Ovary (tissue), 9 donors: ENCODE data around the gene RPS2. TPM values are rescaled to one million over a fixed set of nuclear protein-coding genes. Genes with fewer than 3 reads are reported as not detected.

Experiments used
- DNase-seq, 5 donors: peaks; one replicate each; pipeline ENCODE4 v3.0.0-alpha.2; 2019 to 2020
- H3K27ac ChIP-seq, 2 donors: fragments of 200-600 bp; one replicate each; pipeline versions ENCODE4 v1.5.1 to v1.8.0; 2019 to 2022
- H3K27me3 ChIP-seq: fragments of 200-600 bp; one replicate; pipeline ENCODE4 v1.8.0; 2022
- H3K36me3 ChIP-seq: fragments of 200-600 bp; sonication (generic); one replicate; pipeline ENCODE4 v1.5.1; 2019
- H3K4me1 ChIP-seq: one replicate; pipeline ENCODE4 v1.8.1; 2013; ENCODE audit warnings: mild to moderate bottlenecking, moderate library complexity; ENCODE audit not compliant: insufficient read depth
- H3K4me3 ChIP-seq: fragments of 200-600 bp; sonication (generic); one replicate; pipeline ENCODE4 v1.5.1; 2017
- H3K9me3 ChIP-seq, 2 donors: fragments of 200-600 bp in 1 of 2; sonication (generic) in 1 of 2; one replicate each; pipeline versions ENCODE4 v1.5.1 to v1.8.1; 2013 to 2019; ENCODE audit warnings: mild to moderate bottlenecking in 1 of 2, moderate library complexity in 1 of 2
- EP300 ChIP-seq: sonication (generic); formaldehyde crosslinking; IDR thresholded peaks from one replicate; pipeline ENCODE4 v1.6.1; 2017; ENCODE audit warnings: antibody characterized with exemption
- POLR2A ChIP-seq: fragments of 450-650 bp; IDR thresholded peaks from one replicate; pipeline ENCODE4 v1.6.1; 2017; ENCODE audit warnings: antibody characterized with exemption, mild to moderate bottlenecking, moderate library complexity
- WGBS, 3 donors: extraction: QIAGEN DNeasy Blood & Tissue Kit in 1 of 3; methylation state at CpG; one replicate each; pipeline versions ENCODE4 v1.1.5 to v1.1.7; 2013 to 2017; 5-methylcytosine and 5-hydroxymethylcytosine counted together
- intact Hi-C, 4 donors: fragments of 100-400 bp; cut with DNase I; formaldehyde crosslinking; loops; one replicate each; pipeline versions ENCODE4 v1.11.0 to v1.15.1; 2022 to 2023
- polyA plus RNA-seq, 2 donors: library from polyadenylated mRNA; stranded (reverse); fragments of 200-250 nt in 1 of 2; fragments of 350-450 nt in 1 of 2; fragmentation: Illumina TruSeq in 1 of 2; extraction: RNeasy Lipid Tissue Mini Kit (QIAGEN cat#74804) in 1 of 2; gene quantifications; one replicate each; pipeline ENCODE4 v1.2.3, GENCODE V29; 2013 to 2014
- small RNA-seq: library from RNA; depleted of rRNA; stranded (forward); fragments of <200 nt; gene quantifications from one replicate; pipeline ENCODE3, GENCODE V24; 2016
- total RNA-seq, 7 donors: library from RNA; depleted of rRNA in 2 of 7; stranded (reverse); fragments of >200 nt in 2 of 7; fragmentation: NEBNext Ultra II Directional in 3 of 7; extraction: Animal tissue kit (Norgen Biotek cat#: 25700) in 3 of 7; gene quantifications; one replicate each; pipeline versions ENCODE4 v1.1.0 to v1.2.4, GENCODE V29; 2016 to 2023
- TF ChIP-seq, protein P1 (sequence below), 3 donors: fragments of 450-650 bp in 2 of 3; fragments of 200-600 bp in 1 of 3; IDR thresholded peaks; one replicate each; pipeline versions ENCODE4 v1.5.1 to v1.8.0; 2016 to 2022; ENCODE audit warnings: antibody characterized with exemption in 3 of 3, mild to moderate bottlenecking in 1 of 3
- donor health status: DM: no; HTN: no; CAD: no; lungs with moderate emphysema.
- donor health status: DM: no; HTN: no; CAD: no.
- donor health status: Bipolar disorder and iron deficiency.
- donor health status: DM: yes; HTN: yes; CAD: no.
- donor health status: DM: no; HTN: no; CAD: no.
- donor health status: DM: yes; HTN: yes; CAD: no.

RPS2 gene
- total and polyA plus RNA-seq, 9 donors: 1,606 to 4,743 (median 3,788) TPM

GRCh38 chr16:1914988-1915387 is 49.6 kb downstream of the RPS2 start:
- TF ChIP-seq, protein P1, sequence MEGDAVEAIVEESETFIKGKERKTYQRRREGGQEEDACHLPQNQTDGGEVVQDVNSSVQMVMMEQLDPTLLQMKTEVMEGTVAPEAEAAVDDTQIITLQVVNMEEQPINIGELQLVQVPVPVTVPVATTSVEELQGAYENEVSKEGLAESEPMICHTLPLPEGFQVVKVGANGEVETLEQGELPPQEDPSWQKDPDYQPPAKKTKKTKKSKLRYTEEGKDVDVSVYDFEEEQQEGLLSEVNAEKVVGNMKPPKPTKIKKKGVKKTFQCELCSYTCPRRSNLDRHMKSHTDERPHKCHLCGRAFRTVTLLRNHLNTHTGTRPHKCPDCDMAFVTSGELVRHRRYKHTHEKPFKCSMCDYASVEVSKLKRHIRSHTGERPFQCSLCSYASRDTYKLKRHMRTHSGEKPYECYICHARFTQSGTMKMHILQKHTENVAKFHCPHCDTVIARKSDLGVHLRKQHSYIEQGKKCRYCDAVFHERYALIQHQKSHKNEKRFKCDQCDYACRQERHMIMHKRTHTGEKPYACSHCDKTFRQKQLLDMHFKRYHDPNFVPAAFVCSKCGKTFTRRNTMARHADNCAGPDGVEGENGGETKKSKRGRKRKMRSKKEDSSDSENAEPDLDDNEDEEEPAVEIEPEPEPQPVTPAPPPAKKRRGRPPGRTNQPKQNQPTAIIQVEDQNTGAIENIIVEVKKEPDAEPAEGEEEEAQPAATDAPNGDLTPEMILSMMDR (IDR thresholded peaks at IDR 0.05): no peak
- intact Hi-C loops: loop anchor here in 1 of 4 donors (5.0 kb wide), 1 partner anchor 53 kb away; no protein-coding TSS in a partner anchor

DNA sequence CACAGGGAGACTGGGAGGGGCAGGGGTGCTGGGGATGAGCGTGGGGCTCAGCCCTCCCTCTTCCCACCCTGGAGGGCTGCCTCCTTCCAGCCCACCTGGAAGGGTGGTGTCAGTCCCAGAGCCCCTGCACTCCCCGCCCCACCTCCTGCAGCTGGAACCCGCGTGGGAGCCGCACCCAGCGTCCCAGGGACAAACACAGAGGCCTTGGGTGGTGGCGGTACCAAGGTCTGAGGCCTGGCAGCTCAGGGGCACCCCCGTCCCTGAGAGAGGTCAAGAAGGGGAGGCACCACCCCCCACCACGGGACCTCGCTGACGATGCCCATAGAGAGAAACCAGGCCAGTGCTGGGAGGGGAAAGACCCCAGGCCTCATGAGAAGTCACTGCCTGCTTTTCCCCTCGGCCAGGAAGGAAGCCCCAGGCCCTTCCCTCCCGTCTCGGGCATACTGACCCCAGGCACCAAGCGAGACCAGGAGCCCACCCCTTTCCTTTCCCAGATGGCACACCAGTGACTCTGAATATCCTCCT is 50.5 kb downstream of the RPS2 start:
- no peak for DNase-seq
- Histone ChIP-seq H3K27me3 (no peaks in the 10 kb centered on the region), H3K36me3 (no peaks in the 10 kb centered on the region), H3K9me3 (no peaks in the 10 kb centered on the region), H3K4me1 (no peaks in the 10 kb centered on the region), H3K27ac (no peak overlapping the region), H3K4me3 (no peak overlapping the region)
- intact Hi-C loops: no loop called here
- 29 to 33% (median 32%) methylated on average over 14 to 15 of the region's 15 CpGs for WGBS, 3 donors
- TF ChIP-seq, protein P1 (IDR thresholded peaks at IDR 0.05): no peak
- TF ChIP-seq EP300 (no peak), POLR2A (no peak)

More at GRCh38 chr16:1914988-1915387, 49.6 kb downstream of the RPS2 start:
- no peaks in the 10 kb centered on the region for H3K4me1 ChIP-seq
- H3K27ac ChIP-seq: no peak overlapping the region
- WGBS, 3 donors: 35 to 53% (median 45%) methylated on average over 8 of the region's 8 CpGs
- H3K36me3 ChIP-seq: no peaks in the 10 kb centered on the region
- no peaks in the 10 kb centered on the region for H3K9me3 ChIP-seq
- DNase-seq: no peak
- no peaks in the 10 kb centered on the region for H3K27me3 ChIP-seq
- no peak overlapping the region for H3K4me3 ChIP-seq

DNA sequence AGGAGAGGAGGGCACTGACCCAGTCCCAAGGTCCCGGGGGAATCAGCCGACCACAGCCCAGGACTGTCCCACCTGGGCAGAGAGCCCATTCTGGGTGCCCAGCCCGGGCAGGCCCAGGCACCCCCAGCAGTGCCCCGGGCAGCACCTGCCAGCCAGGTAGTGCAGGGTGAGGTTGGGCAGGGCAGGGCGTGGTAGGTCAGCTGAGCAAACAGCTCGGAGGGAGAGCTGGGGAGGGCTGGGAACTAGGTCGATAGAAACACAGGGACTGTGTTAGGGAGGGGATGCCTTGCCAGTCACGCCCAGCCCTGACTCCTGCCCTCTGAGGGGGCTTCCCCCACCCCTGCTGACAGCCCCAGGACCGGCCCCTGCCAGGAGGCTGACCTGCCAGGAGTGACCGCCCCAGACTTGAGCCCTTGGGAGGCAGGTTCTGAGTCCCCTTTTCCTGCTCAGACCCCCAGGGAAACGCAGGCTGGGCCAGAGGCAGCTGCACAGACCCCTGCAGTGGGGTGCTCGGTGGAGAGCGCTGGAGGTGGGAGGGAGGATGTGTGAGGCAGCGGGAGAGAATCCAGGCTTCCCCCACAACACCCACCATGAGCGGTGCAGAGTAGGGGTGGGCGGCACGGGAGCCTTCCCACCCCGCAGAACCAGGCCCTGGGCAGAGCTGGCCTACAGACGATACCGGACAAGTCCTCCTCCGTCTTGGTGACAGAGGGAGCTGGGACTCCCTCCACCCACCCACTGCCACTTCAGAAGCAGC is 51.1 kb downstream of the RPS2 start:
- Histone ChIP-seq H3K27me3 (no peaks in the 10 kb centered on the region), H3K4me3 (no peak overlapping the region), H3K36me3 (no peaks in the 10 kb centered on the region), H3K27ac (no peak overlapping the region), H3K9me3 (no peaks in the 10 kb centered on the region), H3K4me1 (no peaks in the 10 kb centered on the region)
- intact Hi-C loops: no loop called here
- WGBS, 3 donors: 37 to 39% (median 39%) methylated on average over 21 of the region's 21 CpGs
- DNase-seq: no peak
- TF ChIP-seq POLR2A (no peak), EP300 (no peak)
- TF ChIP-seq, protein P1 (IDR thresholded peaks at IDR 0.05): no peak

DNA sequence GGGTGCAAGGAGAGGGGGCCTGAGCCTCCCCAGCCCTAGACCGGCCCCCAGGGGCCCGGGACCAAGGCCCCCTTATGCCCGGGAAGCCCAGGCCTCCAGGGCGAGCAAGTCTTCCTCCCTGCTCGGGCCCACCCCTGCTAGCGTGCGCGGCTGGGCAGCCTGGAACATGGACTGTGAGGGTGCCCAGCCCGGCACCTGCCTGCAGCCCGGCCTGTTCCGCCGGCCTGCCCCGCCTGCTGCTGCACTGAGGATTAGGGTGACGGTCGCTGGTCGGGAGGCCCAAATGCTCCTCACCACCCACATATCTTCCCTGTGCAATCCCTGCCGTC is 52.4 kb downstream of the RPS2 start:
- Histone ChIP-seq H3K27me3 (no peaks in the 10 kb centered on the region), H3K4me1 (no peaks in the 10 kb centered on the region), H3K27ac (no peak overlapping the region), H3K4me3 (no peak overlapping the region), H3K36me3 (no peaks in the 10 kb centered on the region), H3K9me3 (no peaks in the 10 kb centered on the region)
- intact Hi-C loops: no loop called here
- no peak for DNase-seq
- WGBS, 3 donors: 75 to 84% (median 83%) methylated on average over 17 of the region's 17 CpGs
- TF ChIP-seq EP300 (no peak), POLR2A (no peak)
- TF ChIP-seq, protein P1 (IDR thresholded peaks at IDR 0.05): no peak

Small RNA genes lying within 50 kb of the gene (small RNA-seq; reads per million reads assigned to genes)
- gene AC005363.2: not detected
- gene RN7SL219P: not detected
- gene SNORA10: not detected
- gene SNORA64: not detected

Other genes starting within 250 kb of the RPS2 start
- gene NME3, start 193.3 kb downstream of the RPS2 start, total RNA-seq: 100 to 1,000 TPM in 1 of 7 donors, 10 to 100 TPM in 6; 68.6 to 129 (median 86.8) TPM
- gene NME3, start 193.3 kb downstream of the RPS2 start, polyA plus RNA-seq: 100 to 1,000 TPM in 1 of 2 donors, not detected in 1; 128 TPM
- gene EME2, start 192.0 kb downstream of the RPS2 start, total RNA-seq: 10 to 100 TPM in 6 of 7 donors, 1 to 10 TPM in 1; 6.2 to 19.2 (median 16.1) TPM
- 1 to 10 TPM in 1 of 2 donors, under 1 TPM in 1; 0.83 to 4.6 TPM for gene EME2, start 192.0 kb downstream of the RPS2 start, polyA plus RNA-seq
- 10 to 100 TPM; 47.5 to 79.4 (median 53.6) TPM for gene MRPS34, start 191.7 kb downstream of the RPS2 start, total RNA-seq
- gene MRPS34, start 191.7 kb downstream of the RPS2 start, polyA plus RNA-seq: 10 to 100 TPM; 31.8 to 61.4 TPM
- gene SPSB3, start 182.3 kb downstream of the RPS2 start, total RNA-seq: 10 to 100 TPM; 34.9 to 98.5 (median 57.6) TPM
- 100 to 1,000 TPM in 1 of 2 donors, 1 to 10 TPM in 1; 2.4 to 138 TPM for gene SPSB3, start 182.3 kb downstream of the RPS2 start, polyA plus RNA-seq
- gene NUBP2, start 181.9 kb downstream of the RPS2 start, total RNA-seq: 10 to 100 TPM; 42.8 to 72.0 (median 52.3) TPM
- 10 to 100 TPM in 1 of 2 donors, under 1 TPM in 1; 0.50 to 76.5 TPM for gene NUBP2, start 181.9 kb downstream of the RPS2 start, polyA plus RNA-seq
- gene IGFALS, start 171.1 kb downstream of the RPS2 start, total RNA-seq: 1 to 10 TPM in 2 of 7 donors, under 1 TPM in 5; 0.20 to 1.8 (median 0.47) TPM
- under 1 TPM in 1 of 2 donors, not detected in 1; 0.63 TPM for gene IGFALS, start 171.1 kb downstream of the RPS2 start, polyA plus RNA-seq
- 10 to 100 TPM; 22.8 to 70.2 (median 37.0) TPM for gene HAGH, start 138.0 kb downstream of the RPS2 start, total RNA-seq
- gene HAGH, start 138.0 kb downstream of the RPS2 start, polyA plus RNA-seq: 10 to 100 TPM in 1 of 2 donors, 1 to 10 TPM in 1; 7.7 to 38.2 TPM
- 10 to 100 TPM; 11.0 to 22.1 (median 16.8) TPM for gene FAHD1, start 137.6 kb downstream of the RPS2 start, total RNA-seq
- gene FAHD1, start 137.6 kb downstream of the RPS2 start, polyA plus RNA-seq: 10 to 100 TPM; 11.0 to 14.0 TPM
- gene MEIOB, start 92.7 kb downstream of the RPS2 start, total RNA-seq: under 1 TPM in 2 of 7 donors, not detected in 5; 0.23 to 0.24 TPM
- under 1 TPM; 0.24 to 0.27 TPM for gene MEIOB, start 92.7 kb downstream of the RPS2 start, polyA plus RNA-seq
- gene HS3ST6, start 46.4 kb downstream of the RPS2 start, total RNA-seq: 1 to 10 TPM in 1 of 7 donors, under 1 TPM in 1, not detected in 5; 0.69 to 1.8 TPM
- gene HS3ST6, start 46.4 kb downstream of the RPS2 start, polyA plus RNA-seq: not detected
- gene MSRB1, start 21.6 kb downstream of the RPS2 start, total RNA-seq: 10 to 100 TPM; 12.2 to 27.5 (median 21.9) TPM
- 10 to 100 TPM in 1 of 2 donors, 1 to 10 TPM in 1; 6.7 to 31.1 TPM for gene MSRB1, start 21.6 kb downstream of the RPS2 start, polyA plus RNA-seq
- not detected for gene RPL3L, start 10.1 kb downstream of the RPS2 start, total RNA-seq
- gene RPL3L, start 10.1 kb downstream of the RPS2 start, polyA plus RNA-seq: not detected
- 100 to 1,000 TPM in 3 of 7 donors, 10 to 100 TPM in 4; 81.5 to 133 (median 95.4) TPM for gene NDUFB10, start 5.3 kb downstream of the RPS2 start, total RNA-seq
- gene NDUFB10, start 5.3 kb downstream of the RPS2 start, polyA plus RNA-seq: 100 to 1,000 TPM; 152 to 176 TPM
- under 1 TPM in 1 of 7 donors, not detected in 6; 0.32 TPM for gene RNF151, start 2.0 kb upstream of the RPS2 start, total RNA-seq
- not detected for gene RNF151, start 2.0 kb upstream of the RPS2 start, polyA plus RNA-seq
- gene TBL3, start 7.2 kb upstream of the RPS2 start, total RNA-seq: 10 to 100 TPM; 28.9 to 48.0 (median 31.0) TPM
- gene TBL3, start 7.2 kb upstream of the RPS2 start, polyA plus RNA-seq: 10 to 100 TPM in 1 of 2 donors, 1 to 10 TPM in 1; 2.1 to 40.6 TPM
- gene NOXO1, start 16.6 kb upstream of the RPS2 start, total RNA-seq: 1 to 10 TPM in 1 of 7 donors, under 1 TPM in 3, not detected in 3; 0.36 to 1.3 (median 0.66) TPM
- gene NOXO1, start 16.6 kb upstream of the RPS2 start, polyA plus RNA-seq: under 1 TPM in 1 of 2 donors, not detected in 1; 0.48 TPM
- gene GFER, start 19.4 kb upstream of the RPS2 start, total RNA-seq: 10 to 100 TPM; 10.6 to 18.5 (median 14.0) TPM
- gene GFER, start 19.4 kb upstream of the RPS2 start, polyA plus RNA-seq: 10 to 100 TPM in 1 of 2 donors, 1 to 10 TPM in 1; 6.1 to 16.8 TPM
- 1 to 10 TPM in 4 of 7 donors, under 1 TPM in 3; 0.50 to 4.0 (median 1.1) TPM for gene SYNGR3, start 25.1 kb upstream of the RPS2 start, total RNA-seq
- under 1 TPM; 0.42 to 0.75 TPM for gene SYNGR3, start 25.1 kb upstream of the RPS2 start, polyA plus RNA-seq
- gene ZNF598, start 45.0 kb upstream of the RPS2 start, total RNA-seq: 10 to 100 TPM; 25.8 to 44.5 (median 30.3) TPM
- 10 to 100 TPM in 1 of 2 donors, under 1 TPM in 1; 0.95 to 26.7 TPM for gene ZNF598, start 45.0 kb upstream of the RPS2 start, polyA plus RNA-seq
- gene NPW, start 55.0 kb upstream of the RPS2 start, total RNA-seq: 1 to 10 TPM in 1 of 7 donors, under 1 TPM in 2, not detected in 4; 0.46 to 1.1 (median 0.78) TPM
- gene NPW, start 55.0 kb upstream of the RPS2 start, polyA plus RNA-seq: under 1 TPM in 1 of 2 donors, not detected in 1; 0.17 TPM
- gene NHERF2, start 62.1 kb upstream of the RPS2 start, total RNA-seq: 100 to 1,000 TPM in 1 of 7 donors, 10 to 100 TPM in 6; 25.0 to 118 (median 78.7) TPM
- 100 to 1,000 TPM in 1 of 2 donors, 1 to 10 TPM in 1; 6.3 to 101 TPM for gene NHERF2, start 62.1 kb upstream of the RPS2 start, polyA plus RNA-seq
- 10 to 100 TPM; 17.1 to 38.1 (median 23.9) TPM for gene NTHL1, start 83.0 kb upstream of the RPS2 start, total RNA-seq
- gene NTHL1, start 83.0 kb upstream of the RPS2 start, polyA plus RNA-seq: 10 to 100 TPM in 1 of 2 donors, 1 to 10 TPM in 1; 1.9 to 27.3 TPM
- 100 to 1,000 TPM in 4 of 7 donors, 10 to 100 TPM in 3; 47.0 to 150 (median 131) TPM for gene TSC2, start 83.2 kb upstream of the RPS2 start, total RNA-seq
- 10 to 100 TPM; 51.7 to 72.1 TPM for gene TSC2, start 83.2 kb upstream of the RPS2 start, polyA plus RNA-seq
- gene PKD1, start 171.1 kb upstream of the RPS2 start, total RNA-seq: 100 to 1,000 TPM in 6 of 7 donors, 10 to 100 TPM in 1; 78.8 to 203 (median 145) TPM
- gene PKD1, start 171.1 kb upstream of the RPS2 start, polyA plus RNA-seq: 100 to 1,000 TPM in 1 of 2 donors, 1 to 10 TPM in 1; 8.7 to 113 TPM
- gene RAB26, start 183.8 kb upstream of the RPS2 start, total RNA-seq: under 1 TPM in 2 of 7 donors, not detected in 5; 0.12 to 0.80 TPM
- under 1 TPM; 0.19 to 0.50 TPM for gene RAB26, start 183.8 kb upstream of the RPS2 start, polyA plus RNA-seq
- 10 to 100 TPM; 20.5 to 68.0 (median 48.0) TPM for gene TRAF7, start 191.0 kb upstream of the RPS2 start, total RNA-seq
- 10 to 100 TPM; 13.3 to 26.3 TPM for gene TRAF7, start 191.0 kb upstream of the RPS2 start, polyA plus RNA-seq
- gene CASKIN1, start 231.8 kb upstream of the RPS2 start, total RNA-seq: 1 to 10 TPM in 1 of 7 donors, under 1 TPM in 6; 0.10 to 2.4 (median 0.60) TPM
- gene CASKIN1, start 231.8 kb upstream of the RPS2 start, polyA plus RNA-seq: under 1 TPM in 1 of 2 donors, not detected in 1; 0.52 TPM
- gene MLST8, start 240.6 kb upstream of the RPS2 start, total RNA-seq: 10 to 100 TPM; 24.5 to 56.2 (median 28.4) TPM
- 10 to 100 TPM in 1 of 2 donors, 1 to 10 TPM in 1; 7.4 to 42.9 TPM for gene MLST8, start 240.6 kb upstream of the RPS2 start, polyA plus RNA-seq
- 1 to 10 TPM; 3.2 to 8.3 (median 6.4) TPM for gene BRICD5, start 246.0 kb upstream of the RPS2 start, total RNA-seq
- gene BRICD5, start 246.0 kb upstream of the RPS2 start, polyA plus RNA-seq: 1 to 10 TPM in 1 of 2 donors, under 1 TPM in 1; 0.37 to 4.1 TPM